AG10803 (cell line): ENCODE data around the gene ZNF366.

Experiments used
- DNase-seq: peaks from one replicate; pipeline ENCODE4 v3.0.0; 2010; ENCODE audit warnings: low read depth
- H3K4me3 ChIP-seq: 2 replicates; pipeline ENCODE4 v1.5.1; 2011; ENCODE audit warnings: mild to moderate bottlenecking, low read length, control low read depth
- TF ChIP-seq, protein P1 (sequence below): conservative IDR thresholded peaks from 2 replicates; pipeline ENCODE4 v1.5.1; 2011; ENCODE audit warnings: mild to moderate bottlenecking, low read length, control low read depth, inconsistent platforms

ZNF366 gene

DNA sequence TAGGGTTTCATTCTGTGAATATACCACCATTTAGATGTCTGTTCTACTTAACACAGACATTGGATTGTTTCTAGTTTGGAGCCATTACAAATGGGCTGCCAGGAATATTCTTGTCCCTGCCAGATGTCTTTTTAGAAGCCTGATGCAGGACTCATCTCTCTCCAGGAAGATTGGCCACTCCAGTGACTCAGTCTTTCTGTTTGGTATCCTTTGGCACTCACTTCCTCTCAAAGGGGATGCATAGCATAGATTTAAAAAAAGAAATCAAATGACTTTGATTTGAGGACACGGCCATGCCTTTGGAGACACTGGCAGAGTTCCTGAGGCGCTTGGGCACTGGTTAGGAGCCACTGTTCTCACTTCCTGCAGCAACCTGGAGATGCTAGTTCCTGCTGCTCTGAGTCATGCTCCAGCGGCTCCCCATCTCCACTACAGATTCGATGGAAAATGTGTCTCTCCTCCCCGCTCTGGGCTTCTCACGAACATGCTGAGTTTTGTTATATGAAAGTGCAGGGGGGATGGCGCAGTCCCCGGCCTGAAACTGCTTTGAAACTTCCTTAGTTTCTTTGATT, 3.5 kb upstream of the ZNF366 start:
- DNase-seq, result peak; percentile 87

DNA sequence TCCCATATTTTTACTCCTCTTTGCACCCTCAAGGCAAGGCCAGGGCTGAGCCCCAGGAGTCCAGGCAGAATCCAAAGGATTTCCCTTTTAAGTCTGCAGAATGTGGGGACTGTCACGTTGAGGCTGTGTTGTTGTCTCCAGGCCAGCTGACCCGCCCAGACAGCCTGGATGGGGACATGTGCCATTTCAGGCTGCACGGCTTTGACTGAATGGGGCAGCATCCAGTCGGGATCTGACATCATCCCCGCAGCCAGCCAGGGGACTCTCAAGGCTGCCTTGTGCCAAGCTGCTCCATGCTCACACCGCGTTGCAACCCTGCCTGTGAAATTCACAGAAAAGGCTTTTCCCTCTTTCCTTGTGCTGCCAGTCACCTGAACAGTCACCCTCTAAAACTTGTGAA, 2.2 kb upstream of the ZNF366 start:
- no peak overlapping the region for H3K4me3 ChIP-seq
- TF ChIP-seq, protein P1, sequence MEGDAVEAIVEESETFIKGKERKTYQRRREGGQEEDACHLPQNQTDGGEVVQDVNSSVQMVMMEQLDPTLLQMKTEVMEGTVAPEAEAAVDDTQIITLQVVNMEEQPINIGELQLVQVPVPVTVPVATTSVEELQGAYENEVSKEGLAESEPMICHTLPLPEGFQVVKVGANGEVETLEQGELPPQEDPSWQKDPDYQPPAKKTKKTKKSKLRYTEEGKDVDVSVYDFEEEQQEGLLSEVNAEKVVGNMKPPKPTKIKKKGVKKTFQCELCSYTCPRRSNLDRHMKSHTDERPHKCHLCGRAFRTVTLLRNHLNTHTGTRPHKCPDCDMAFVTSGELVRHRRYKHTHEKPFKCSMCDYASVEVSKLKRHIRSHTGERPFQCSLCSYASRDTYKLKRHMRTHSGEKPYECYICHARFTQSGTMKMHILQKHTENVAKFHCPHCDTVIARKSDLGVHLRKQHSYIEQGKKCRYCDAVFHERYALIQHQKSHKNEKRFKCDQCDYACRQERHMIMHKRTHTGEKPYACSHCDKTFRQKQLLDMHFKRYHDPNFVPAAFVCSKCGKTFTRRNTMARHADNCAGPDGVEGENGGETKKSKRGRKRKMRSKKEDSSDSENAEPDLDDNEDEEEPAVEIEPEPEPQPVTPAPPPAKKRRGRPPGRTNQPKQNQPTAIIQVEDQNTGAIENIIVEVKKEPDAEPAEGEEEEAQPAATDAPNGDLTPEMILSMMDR, result no peak
- peak; percentile 26 for DNase-seq

More for the DNA sequence above, 3.5 kb upstream of the ZNF366 start:
- peak overlapping the region; percentile 3; the same call in 1 of the 2 replicates for H3K4me3 ChIP-seq
- TF ChIP-seq, protein P1, result no peak

DNA sequence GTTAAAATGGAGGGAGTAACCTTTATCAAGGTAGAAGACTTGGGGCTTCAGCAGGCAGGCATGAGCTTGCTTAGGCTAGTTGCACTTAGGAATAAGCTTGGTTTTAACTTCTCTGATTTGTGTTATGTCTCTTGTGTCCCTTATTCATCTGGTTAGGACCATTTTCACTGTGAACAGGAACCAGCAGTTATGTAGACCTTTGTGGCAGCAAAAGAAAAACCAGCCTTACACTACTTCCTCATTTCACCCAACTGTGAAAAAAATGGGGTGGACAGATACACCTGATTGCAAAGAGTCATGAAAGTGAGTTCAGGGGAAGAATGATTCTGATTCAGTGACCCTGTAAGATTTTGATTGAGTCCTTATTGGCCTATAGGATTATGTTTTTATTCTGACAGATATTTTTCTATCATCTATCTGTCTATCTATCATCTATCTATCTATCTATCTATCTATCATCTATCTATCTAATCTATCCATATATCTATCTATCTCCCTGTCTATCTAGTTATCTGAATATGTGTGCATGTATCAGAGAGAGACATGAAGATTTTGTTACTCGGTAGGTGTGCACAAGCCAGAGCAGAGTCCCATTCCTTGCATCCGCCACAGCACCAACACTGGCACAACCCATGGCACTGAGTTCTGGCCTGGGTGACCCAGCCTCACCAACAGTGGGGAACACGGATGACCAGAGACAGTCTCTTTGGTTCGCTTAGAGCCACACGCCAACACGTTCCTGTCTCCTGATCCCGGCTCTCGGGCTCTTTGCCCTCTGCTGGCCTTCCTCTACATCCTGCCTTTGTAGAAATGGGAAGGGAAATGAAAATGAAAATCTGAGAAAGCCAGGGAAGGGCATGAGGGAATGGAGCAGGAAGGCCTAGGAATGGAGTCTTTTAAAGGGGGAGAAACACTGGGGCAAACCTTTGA, 1.3 kb upstream of the ZNF366 start:
- no peak for DNase-seq
- H3K4me3 ChIP-seq, result no peak overlapping the region
- TF ChIP-seq, protein P1, result no peak

DNA sequence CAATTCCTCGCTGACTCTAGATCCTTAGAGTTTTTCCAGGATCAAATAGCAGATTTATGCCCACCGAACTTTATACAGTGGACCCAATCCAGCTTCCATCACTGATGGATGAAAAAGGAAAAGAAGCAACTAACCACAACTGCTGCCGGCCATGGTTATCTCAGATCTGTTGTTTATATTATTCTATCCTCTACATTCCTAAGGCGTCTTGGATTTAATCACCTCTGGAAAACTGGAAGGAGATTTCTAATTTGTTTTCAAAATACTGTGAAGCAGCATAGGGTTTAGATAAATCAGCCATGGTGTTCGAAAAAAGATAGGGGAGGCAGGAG, 663 bp upstream of the ZNF366 start:
- TF ChIP-seq, protein P1, result no peak
- no peak overlapping the region for H3K4me3 ChIP-seq
- DNase-seq, result no peak

DNA sequence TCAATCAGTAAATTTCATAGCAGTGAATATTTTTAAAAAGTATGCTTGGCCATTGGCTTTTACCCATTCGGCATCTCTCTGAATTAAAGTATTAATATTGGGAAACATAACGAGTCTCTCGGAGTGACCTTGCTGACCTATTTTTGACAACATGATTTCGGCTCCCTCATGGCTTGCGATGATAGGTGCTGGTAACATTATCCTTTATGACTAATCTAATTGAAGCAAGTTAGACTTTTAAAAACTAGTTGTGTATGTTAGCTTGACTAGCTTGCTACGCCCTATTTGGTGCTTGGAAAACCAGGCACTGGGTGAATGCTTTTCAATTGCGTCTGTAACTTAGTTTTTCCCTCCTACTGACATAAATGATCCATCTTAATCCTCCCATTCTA, 1.1 kb downstream of the ZNF366 start:
- DNase-seq, result no peak
- TF ChIP-seq, protein P1, result no peak
- no peak overlapping the region for H3K4me3 ChIP-seq

DNA sequence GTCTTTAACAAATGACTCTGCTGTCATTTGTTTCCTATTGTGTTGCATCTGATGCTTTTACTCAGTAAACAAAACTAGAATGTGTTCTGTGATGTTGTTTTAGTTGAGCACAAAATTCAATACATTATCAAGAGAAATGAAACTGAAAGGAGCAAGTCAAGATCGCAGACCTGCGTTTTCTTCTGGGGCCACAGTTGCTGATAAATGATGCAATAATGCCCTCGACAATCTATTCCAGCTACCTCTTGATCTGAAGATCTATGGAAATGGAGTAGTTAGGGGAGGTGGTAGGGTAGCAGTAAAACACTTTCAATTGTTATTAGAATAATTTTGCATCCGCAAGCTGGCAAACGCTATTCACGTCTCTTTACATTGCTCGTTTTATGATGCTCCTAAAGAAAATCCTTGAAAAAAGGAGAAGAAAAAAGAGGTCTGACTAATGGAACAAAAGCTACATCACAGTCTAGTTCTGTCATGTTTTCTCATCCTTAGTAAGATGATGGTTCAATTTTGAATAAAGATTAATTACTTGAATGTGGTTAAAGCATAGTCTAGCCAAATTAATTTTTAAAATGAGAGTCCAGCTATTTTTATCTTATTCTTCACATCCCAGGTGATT, 1.6 kb downstream of the ZNF366 start:
- TF ChIP-seq, protein P1, result no peak
- no peak for DNase-seq
- H3K4me3 ChIP-seq, result no peak overlapping the region

DNA sequence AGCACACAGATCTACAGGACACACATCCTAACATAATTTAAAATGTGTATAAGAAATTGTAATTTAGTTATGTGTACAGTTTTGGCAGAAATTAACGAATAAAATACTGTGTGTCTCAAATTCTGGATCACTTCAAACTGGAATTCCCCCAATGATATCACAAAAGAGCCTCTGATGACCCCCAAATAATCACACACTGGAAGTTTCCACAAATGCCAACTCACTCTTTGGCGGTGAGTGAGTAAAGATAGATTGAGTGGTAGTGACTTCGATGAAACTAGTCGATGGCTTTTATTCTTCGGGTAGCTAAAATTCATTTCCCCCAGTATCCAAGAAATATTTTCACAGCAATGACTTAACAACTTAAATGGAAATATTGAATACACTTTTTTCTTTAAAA, 2.2 kb downstream of the ZNF366 start:
- TF ChIP-seq, protein P1, result no peak
- no peak overlapping the region for H3K4me3 ChIP-seq
- no peak for DNase-seq
